Astrocyte of the cerebellum (primary cell): ENCODE results near the gene C1orf159.

ENCODE experiments used
- DNase-seq: peaks from one replicate; pipeline ENCODE4 v3.0.0-alpha.2; 2011; ENCODE audit warnings: low read depth
- H3K4me3 ChIP-seq: 2 replicates; pipeline ENCODE4 v1.5.1; 2011; ENCODE audit warnings: mild to moderate bottlenecking, low read depth, low read length, moderate library complexity
- CTCF ChIP-seq: IDR thresholded peaks from 2 replicates; pipeline ENCODE4 v1.5.1; 2012; ENCODE audit warnings: low read length, low read depth, moderate library complexity, mild to moderate bottlenecking; ENCODE audit errors: missing control alignments
- in situ Hi-C: cut with HindIII; loops from 2 replicates; pipeline ENCODE4 v1.10.0; 2017; ENCODE audit warnings: low sequenced_read_pairs

Gene C1orf159

GRCh38 chr1:1134300-1134970 is 18.5 kb upstream of the C1orf159 start:
- DNase-seq, result no peak
- no peak overlapping the region for H3K4me3 ChIP-seq
- in situ Hi-C loops, result loop anchor here (25.0 kb wide), 1 partner anchor 153 kb away; the partner anchor contains the start of gene SCNN1D
- TF ChIP-seq CTCF, result no peak

DNA sequence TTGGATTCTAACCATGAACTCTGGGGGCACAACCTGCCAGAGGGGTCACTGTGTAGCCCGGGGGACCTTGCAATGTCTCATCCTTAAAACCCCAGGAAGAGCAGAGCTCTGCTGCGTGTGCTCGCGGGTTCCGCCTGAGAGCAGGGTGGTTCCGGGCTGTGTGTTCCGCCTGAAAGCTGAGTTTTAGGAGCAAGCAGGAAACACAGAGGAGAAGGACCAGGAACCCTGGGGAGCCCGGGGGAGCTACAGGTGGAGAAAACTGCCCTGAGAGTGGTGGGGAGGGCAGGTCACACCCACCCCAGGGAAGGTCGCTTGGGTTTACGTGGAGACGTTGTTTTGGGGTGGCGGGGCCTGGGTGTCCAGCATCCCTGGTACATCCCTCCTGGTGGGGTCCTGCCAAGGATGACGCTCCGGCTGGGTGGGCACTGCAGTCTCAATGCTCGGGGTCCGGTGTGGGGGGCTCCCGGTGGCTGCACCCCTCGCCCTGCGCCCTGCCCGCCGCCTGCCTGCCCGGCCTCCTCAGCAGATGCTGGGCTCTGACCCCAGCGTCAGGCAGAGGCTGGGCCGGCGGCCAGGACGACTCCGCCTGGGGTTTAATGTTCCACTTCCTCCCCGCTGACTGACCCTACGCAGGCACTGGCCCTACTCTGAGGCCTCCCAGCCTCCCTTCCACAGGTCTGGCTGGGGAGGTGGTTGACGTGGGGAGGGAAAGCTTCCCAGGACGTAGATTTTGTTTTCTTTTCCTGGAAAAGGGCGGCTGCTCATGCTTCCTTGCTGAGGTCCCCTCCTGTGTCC is 17.3 kb upstream of the C1orf159 start:
- no peak overlapping the region for H3K4me3 ChIP-seq
- in situ Hi-C loops, result loop anchor here (25.0 kb wide), 1 partner anchor 154 kb away; the partner anchor contains the start of gene SCNN1D
- TF ChIP-seq CTCF, result no peak
- no peak for DNase-seq

DNA sequence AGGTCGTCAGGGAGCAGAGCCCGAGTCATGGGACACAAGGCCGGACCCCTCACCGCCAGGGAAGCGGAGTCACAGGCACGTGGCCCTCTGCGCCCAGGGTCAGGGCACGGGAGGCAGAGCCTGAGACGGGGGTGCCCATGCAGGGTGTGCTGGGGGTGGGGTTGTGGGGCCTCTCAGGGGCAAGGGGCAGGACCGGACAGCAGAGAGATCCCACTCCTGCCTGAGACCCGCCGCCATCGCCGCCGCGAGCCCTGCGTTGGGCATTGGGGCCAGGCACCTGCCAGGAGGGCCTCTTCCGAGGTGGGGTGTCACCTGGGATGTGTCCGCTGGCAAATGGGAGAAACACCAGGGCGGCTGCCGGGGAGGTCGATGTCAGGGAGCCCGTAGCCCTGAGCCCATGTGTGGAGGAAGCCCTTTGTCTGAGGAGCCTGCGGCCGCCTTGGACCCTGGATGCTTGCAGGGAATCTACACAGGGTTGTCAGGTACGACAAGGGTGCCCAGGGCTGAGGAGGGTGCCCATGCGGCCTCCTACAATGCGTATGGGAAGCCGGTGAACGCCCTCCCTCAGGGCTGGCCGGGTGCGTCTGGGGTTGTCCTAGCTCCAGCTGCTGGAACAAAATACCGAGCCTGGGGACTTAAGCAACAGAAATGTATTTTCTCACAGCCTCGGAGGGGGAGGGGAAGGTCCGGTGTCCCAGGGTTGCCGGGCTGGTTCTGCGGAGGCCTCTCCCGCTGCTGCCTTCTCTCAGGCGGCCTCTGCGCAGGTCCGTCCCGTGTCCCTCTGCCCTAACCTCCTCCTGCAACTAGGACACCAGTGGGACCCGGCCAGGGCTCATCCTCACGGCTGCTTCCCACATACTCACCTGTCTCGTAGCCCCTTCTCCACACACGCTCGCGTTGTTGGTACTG is 16.4 kb upstream of the C1orf159 start:
- H3K4me3 ChIP-seq, result no peak overlapping the region
- DNase-seq, result no peak
- TF ChIP-seq CTCF, result no peak
- in situ Hi-C loops, result loop anchor here (25.0 kb wide), 1 partner anchor 155 kb away; the partner anchor contains the start of gene SCNN1D

GRCh38 chr1:1130206-1131120 is 14.6 kb upstream of the C1orf159 start:
- DNase-seq, result no peak
- TF ChIP-seq CTCF, result no peak
- in situ Hi-C loops, result loop anchor here (25.0 kb wide), 1 partner anchor 157 kb away; the partner anchor contains the start of gene SCNN1D
- no peak overlapping the region for H3K4me3 ChIP-seq

GRCh38 chr1:1129381-1129821 is 13.5 kb upstream of the C1orf159 start:
- in situ Hi-C loops, result loop anchor here (25.0 kb wide), 1 partner anchor 158 kb away; the partner anchor contains the start of gene SCNN1D
- H3K4me3 ChIP-seq, result no peak overlapping the region
- no peak for TF ChIP-seq CTCF
- DNase-seq, result no peak
